NCI-H2107 treated with DMSO at 0.1 percent for 48 hours (cell line): Measurements from ENCODE around the gene PAQR5.
"Not testable (repeated sequence)": the region's sequence is repeated elsewhere in the genome, so short reads cannot be mapped to it uniquely, and the experiment has no call there.

ENCODE experiments used
- DNase-seq: peaks from one replicate; lab custom pipeline; 2025; ENCODE audit not compliant: unreplicated experiment; lab: John Stamatoyannopoulos, UW

Gene PAQR5

GRCh38 chr15:69292826-69293420 is 5.8 kb upstream of the PAQR5 start:
- DNase-seq = no peak

- DNase-seq = no peak
These were observed 4.7 kb upstream of the PAQR5 start for GRCh38 chr15:69293741-69294615.

DNA sequence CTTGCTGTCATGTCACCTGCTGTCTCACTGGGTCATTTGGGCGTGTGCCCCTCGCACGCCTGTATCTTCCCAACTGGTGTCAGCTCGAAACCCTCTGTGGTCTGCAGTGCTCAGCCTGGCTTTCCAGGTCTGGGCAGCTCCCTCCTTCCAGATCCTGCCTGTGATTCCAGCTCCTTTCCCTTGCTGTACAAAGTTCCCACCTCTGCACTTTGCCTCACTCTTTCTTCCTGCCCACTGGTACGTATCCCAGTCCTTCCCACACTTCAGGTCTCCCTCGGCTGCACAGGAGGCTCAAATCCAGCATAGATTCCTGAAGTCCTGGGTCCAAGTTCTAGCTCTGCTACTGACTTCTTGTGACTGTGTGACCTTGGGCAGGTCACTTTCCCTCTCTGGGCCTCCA is 2.1 kb upstream of the PAQR5 start:
- no peak for DNase-seq

- DNase-seq = no peak
These were observed 914 bp upstream of the PAQR5 start for GRCh38 chr15:69297642-69298353.

DNA sequence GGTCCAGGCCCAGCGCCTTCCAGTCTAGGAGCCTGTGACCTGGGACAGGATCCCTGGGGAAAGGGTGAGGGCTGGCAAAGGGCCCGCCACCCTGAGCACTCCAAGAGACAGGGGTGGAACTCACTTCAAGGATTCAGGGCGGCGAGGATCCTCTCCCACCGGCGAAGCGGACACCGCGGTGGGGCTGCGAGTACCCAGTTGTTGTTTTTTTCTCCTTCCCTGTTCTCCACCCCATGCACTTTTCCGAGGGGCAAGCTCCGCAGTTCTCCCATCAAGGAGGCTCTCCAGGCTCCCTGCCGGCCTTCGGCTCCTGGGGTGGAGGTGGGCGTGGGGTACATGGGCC is 387 bp upstream of the PAQR5 start:
- no peak for DNase-seq

GRCh38 chr15:69299451-69299886 is 757 bp downstream of the PAQR5 start:
- DNase-seq = no peak

DNA sequence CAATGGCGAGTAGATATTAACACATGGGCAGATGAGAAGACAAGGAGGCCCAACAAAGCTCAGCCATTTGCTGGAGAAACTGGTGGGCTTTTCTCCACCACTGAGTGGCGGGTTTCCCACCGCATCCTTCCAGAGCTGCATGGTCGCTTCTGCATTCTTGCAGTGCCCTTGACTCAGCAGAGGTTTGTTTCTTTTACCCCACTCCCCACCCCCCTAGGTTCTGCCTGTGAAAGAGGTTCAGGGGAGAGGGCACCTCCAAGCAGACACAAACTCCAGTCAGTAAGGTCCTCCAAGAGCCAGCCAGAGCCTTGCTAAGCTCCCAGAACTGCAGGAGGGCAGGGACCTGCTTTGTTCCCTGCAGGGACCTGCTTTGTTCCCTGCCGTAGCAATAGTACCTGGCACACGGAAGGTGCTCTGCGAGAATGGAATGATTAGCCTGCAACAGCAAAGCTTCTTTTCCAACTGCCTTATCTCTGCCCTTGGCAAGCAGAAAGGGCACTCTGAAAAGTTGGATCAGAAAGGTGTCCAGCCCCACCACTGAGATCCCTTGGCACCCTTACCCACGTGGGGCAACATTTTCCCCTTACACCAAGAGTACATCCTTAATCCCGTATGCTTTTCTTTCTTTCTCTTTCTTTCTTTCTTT is 1.4 kb downstream of the PAQR5 start:
- peak; percentile 6 for DNase-seq

DNA sequence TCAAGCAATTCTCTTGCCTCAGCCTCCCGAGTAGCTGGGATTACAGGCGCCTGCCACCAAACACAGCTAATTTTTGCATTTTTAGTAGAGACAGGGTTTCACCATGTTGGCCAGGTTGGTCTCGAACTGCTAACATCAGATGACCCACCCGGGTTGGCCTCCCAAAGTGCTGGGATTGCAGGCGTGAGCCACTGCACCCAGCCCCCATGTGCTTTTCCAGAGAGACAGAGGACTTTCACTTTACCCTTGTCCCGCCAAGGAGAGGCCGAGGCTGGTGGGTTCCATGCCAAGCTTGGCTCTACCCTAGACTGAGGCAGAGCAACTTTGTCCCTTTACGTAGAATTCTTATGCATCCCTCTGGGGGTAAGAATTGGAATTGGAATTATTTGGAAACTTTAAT is 2.4 kb downstream of the PAQR5 start:
- not testable (repeated sequence) for DNase-seq

- DNase-seq = not testable (repeated sequence)
These were observed 3.4 kb downstream of the PAQR5 start for GRCh38 chr15:69302087-69302486.

DNA sequence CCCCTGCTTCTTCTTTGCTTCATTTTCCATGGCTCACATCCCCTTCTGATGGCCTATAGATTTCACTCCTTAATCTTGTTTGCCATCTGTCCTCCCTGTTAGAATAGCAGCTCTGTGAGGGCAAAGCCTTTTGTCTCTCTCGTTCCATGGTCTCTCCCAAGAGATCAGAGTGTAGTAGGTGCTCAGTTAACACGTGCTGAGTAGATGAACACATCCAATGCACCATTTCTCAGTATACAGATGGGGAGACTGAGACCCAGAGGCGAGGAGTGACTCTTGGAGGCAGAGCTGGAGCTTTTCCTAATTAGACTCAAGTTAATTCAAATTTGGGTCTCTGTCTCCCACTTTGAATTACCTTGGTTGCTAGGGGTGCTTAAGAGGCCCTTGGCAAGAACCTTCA is 4.2 kb downstream of the PAQR5 start:
- no peak for DNase-seq

DNA sequence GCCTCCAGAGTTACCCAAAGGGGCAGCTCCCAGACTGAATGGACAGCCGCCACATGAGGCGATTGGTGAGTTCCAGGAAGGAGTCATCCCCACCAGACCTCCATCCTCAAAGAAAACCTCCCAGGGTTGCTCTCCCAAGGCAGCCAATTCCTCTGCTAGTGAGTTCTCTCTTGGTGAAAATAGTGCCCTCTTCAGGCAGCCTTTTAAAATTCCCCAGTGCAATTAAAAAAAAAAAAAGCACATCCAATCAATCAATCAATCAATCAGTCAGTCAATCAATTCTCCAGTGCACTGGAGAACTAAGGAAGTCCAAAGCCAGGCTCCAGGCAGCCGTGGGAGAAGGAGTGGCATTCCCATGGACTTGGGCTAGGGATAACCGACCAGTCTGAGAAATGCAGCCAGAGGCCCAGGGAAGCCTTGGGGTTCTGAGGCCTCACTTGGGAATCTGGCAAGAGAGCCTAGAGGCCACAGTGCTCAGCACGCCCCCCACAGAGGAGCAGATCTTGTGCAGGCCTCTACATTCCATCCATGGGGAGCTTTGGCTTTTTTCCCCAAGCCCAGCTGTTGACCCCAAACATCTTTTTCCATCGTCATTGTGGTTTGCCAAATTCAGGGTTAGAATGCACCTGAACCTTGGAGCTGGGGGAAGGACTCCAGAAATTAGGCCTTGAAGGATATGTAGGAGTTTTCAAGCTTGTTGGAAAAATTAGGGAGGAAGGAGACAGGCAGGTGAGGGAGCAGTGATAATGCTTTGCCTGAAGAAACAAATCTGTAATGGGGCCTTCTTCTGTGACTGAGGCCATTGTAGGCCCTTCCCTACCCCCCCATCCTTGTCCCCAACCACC is 4.8 kb downstream of the PAQR5 start:
- DNase-seq = no peak

GRCh38 chr15:69304182-69304545 is 5.5 kb downstream of the PAQR5 start:
- no peak for DNase-seq

GRCh38 chr15:69305204-69305931 is 6.7 kb downstream of the PAQR5 start:
- no peak for DNase-seq

DNA sequence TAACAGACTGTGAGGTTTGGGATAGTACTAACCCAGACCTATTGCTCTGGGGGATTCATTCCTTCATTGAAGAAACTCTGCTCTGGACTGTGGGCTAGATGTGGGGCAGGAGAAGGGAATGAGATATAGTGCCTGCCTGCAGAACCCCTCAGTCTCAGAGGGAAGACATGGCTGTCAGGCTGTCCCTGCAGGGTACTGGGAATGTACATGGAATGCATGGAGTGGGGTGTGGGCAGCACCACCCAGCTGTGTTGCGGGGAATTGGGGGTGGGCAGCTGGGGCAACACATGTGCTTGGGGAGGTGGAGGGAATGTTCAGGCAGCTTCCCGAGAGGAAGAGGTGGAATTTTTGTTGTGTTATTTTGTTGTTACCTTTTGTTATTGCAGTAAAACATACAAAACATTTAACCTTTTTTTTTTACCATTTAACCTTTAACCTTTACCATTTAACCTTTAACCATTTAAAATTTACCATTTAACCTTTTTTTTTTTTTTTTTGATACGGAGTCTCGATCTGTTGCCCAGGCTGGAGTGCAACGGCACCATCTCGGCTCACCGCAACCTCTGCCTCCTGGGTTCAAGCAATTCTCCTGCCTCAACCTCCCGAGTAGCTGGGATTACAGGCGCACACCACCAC is 7.3 kb downstream of the PAQR5 start:
- DNase-seq = no peak

- DNase-seq = no peak
These were observed 9.2 kb downstream of the PAQR5 start for GRCh38 chr15:69307939-69308338.

- DNase-seq = no peak
These were observed 10.2 kb downstream of the PAQR5 start for GRCh38 chr15:69308949-69309348.

DNA sequence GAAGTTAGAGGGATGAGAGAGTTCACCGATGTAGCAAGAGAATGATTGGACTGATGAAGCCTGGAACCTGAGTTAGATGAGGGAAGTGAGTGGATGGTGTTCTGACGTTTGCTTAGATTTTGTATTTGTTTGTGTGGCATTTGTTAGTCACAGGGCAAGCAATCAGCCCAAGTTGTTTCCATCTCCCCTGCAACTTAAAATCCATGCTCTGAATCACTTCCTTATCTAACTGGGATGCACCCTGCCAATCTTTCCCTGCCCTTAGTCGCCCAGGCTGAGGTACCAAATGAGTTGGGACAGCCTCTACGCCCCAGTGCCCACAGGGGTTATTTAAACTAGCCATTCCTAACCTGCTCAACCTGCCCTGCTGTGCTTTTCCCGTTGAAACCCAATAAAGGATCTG is 12.6 kb downstream of the PAQR5 start:
- no peak for DNase-seq

DNA sequence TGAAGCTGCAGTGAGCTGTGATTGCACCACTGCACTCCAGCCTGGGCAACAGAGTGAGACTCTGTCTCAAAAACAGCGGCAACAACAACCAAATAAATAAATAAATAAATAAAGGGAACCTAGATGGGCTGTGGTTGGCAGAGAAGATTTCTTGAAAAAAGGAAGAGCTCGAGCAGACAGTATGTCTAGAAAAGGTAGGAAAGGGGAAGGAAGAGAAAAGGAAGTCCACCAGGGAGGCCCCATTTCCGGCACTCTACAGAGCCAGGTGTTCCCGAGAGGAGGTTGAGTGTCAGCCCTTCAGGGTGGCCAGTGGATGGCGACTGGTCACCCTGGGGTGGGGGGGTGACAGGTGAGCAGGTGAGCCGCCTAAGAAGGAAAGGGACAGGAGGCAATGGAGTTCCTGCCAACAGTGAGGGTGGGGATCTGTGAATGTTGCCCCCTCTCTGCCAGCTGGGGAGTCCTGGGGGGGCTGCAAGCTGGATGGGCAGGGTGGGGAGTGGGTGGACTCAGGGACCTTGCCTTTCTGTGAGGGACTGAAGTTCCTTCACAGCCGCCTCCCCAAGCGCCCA is 14.8 kb downstream of the PAQR5 start:
- DNase-seq = no peak

- DNase-seq = no peak
These were observed 15.4 kb downstream of the PAQR5 start for GRCh38 chr15:69314131-69314530.
